HG02981 (cell line): Measurements from ENCODE around the gene PARN.

Experiments used
- ATAC-seq: cut with Tn5 transposase; IDR thresholded peaks from one replicate; pipeline ENCODE4 v1.9.1; 2021; ENCODE audit warnings: mild to moderate bottlenecking, moderate library complexity; ENCODE audit not compliant: unreplicated experiment

The PARN gene

GRCh38 chr16:14476183-14476582 lies 153.9 kb downstream of the PARN start:
- no peak for ATAC-seq

DNA sequence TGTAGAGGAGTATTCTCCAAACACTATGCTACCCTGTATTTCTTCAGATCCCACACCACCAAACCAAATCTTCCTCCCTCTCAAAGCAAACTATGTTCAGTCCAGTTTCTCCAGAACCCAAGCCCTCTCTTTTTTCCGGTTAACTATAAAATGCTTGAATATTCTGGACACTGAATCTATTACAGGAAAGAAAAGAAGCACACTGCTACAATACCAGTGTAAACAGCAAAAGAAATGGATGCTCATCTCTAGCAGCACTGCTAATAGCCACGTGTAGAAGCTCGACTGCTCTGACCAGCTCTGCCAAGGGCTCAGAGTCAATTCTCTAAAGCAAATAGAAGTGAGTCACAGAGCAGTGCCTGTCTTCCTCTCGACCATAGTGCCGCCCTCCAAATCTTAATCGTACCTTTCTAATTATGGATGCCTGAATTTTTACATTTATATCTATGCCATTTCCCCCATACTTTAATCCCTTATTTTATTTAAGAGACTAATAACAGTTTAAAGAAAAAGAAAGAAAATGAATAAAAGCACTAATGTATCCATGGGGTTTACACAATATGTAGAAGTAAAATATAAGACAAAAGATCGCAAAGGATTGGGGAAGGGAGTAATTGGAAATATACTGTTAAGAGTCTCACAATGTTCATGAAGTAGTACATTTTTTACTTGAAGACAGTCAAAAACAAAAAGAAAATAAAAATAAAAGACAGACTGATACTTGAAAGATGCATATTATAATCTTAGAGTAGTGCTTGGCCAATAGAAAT lies 154.5 kb downstream of the PARN start:
- no peak for ATAC-seq

DNA sequence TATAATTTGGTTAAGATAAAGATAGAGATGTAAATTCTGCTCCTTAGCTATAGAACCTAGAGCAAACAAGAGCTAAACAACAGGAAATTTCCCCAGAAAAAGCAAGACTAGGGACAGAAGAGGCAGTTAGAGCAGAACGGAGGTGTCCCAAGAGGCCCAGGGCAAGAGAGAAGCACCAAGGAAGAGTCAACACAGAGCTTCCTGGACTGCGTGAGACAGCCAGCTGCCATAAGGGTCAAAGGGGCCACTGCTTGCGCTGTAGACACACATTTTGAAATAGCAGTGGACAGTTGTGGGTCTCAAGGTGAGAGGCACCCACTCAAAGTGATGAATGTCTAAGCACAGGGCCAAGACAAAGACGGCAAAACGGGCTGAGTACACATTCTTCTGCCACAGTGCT lies 156.6 kb downstream of the PARN start:
- ATAC-seq, result no peak

DNA sequence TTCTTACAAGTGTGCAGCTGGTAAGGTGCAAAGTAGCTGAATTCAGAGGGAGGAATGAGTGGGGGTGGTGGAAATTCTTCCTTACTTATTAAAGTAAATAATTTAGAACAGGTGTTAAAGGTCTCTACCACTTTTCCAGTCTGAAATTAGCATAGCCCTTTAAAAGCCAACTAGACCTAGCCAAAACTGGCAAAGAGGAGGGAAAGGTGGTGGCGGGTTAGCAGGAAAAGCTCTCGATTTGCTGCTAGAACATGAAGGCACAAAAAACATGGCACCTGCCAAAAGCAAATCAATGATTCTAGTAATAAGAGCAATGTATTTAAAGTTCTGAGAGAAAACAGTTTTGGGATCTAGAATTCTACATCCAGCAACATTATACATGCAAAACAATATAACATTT lies 157.7 kb downstream of the PARN start:
- ATAC-seq, result no peak

DNA sequence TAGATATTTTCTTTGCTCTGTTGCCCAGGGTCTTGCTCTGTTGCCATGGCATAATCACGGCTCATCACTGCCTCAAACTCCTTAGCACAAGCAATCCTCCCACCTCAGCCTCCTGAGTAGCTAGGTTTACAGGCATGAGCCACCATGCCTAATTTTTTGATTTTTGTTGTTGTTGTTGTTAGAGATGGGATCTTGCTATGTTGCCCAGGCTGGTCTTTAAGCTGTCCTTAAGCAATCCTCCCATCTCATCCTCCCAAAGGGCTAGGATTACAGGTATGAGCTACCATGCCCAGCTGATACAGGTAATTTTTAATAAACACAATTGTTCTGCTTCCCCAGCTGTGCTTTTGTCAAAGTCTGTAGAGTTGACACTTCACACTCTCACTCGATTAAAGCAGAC lies 159.3 kb downstream of the PARN start:
- no peak for ATAC-seq

DNA sequence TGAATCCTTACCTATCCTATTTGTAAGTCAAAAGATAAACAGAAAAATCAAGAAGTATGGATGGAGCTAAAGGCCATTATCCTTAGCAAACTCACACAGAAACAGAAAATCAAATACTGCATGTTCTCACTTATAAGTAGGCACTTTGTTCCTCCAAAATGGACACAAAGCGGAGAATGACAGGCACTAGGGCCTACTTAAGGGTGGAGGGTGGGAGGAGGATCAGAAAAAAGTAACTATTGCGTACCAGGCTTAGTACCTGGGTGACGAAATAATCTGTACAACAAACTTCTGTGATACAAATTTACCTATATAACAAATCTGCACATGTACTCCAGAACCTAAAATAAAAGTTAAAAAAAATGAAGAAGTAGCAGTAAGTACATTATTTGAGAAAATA lies 164.3 kb downstream of the PARN start:
- no peak for ATAC-seq

DNA sequence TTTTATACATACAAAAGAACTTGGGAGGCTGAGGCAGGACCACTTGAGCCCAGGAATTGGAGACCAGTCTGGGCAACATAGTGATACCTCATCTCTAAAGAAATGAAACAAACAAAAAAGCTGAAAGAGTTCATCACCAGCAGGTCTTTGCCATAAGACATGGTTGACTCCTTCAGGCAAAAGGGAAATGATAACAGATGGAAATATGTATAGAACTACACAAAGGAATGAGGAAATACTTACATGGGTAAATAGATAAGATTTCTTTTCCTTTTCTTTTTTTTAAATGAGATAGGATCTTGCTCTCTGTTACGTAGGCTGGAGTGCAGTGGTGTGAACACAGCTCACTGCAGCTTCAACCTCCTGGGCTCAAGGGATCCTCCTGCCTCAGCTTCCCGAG lies 165.3 kb downstream of the PARN start:
- ATAC-seq, result no peak

DNA sequence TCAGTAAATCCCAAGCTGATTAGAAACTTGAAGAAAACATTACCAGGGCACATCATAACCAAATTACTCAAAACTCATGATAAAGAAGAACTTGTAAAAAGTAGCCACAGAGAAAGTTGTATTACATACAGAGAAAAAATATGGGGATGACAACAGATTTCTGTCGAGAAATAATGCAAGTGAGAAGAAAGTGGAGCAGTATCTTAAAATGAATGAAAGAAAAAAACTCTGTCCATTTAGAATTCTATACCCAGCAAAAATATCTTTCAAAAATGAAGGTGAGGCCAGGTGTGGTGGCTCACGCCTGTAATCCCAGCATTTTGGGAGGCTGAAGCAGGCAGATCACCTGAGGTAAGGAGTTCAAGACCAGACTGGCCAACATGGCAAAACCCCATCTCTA lies 165.9 kb downstream of the PARN start:
- no peak for ATAC-seq

- ATAC-seq, result no peak
These were observed 167.2 kb downstream of the PARN start for GRCh38 chr16:14462811-14463210.

DNA sequence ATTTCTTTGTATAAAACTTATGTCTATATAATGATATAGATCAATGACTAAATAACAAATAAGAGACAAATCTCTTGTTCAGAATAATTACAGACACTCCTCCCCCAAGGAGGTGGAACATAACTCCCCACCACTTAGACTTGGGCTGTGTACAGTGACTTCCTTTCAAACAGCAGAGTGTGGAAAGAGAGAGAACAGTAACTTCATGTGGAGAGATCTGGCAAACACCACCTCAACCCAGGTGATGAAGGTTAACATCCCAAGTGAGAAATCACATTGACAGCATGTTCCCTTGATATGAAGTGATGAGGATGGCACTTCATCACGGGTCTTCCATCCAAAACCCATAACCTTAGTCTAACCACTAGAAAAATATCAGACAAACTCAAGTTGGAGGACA lies 169.3 kb downstream of the PARN start:
- no peak for ATAC-seq

GRCh38 chr16:14458576-14458975 lies 171.5 kb downstream of the PARN start:
- no peak for ATAC-seq

GRCh38 chr16:14456793-14457481 lies 173.1 kb downstream of the PARN start:
- ATAC-seq, result no peak

- no peak for ATAC-seq
These were observed 174.5 kb downstream of the PARN start for GRCh38 chr16:14455573-14455972.

DNA sequence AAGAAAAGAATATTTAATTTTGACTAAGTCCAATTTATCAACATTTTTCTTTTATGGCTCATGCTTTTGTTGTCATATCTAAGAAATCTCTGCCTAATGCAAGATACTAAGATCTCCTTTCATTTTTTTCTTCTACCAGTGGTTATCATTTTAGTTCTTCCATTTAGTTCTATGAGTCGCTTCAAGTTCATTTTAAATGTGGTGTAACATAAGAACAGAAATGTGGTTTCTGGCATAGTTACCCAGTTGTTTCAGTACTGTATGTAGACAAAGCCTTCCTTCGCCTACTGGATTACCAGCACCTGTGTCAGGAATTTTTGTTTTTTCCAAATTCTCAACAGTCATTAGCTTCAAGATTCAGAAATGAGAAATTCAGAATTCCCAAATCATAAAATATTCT lies 175.7 kb downstream of the PARN start:
- no peak for ATAC-seq

DNA sequence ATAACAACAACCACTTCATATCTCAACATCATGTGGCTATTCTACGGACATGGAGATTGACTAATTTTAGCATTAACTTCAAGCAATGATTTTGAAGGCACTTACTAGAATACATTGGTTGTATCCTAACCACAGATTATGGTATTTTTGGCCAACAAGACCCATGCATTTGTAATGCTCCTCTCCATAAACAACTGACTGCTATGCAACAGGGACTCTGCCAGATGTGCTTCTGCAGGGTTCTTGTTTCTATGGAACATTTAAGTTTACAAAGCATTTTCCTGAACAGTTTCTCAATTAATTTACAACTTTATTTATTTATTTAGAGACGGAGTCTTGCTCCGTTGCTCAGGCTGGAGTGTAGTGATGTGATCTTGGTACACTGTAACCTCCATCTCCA lies 178.0 kb downstream of the PARN start:
- no peak for ATAC-seq

- ATAC-seq, result no peak
These were observed 179.2 kb downstream of the PARN start for GRCh38 chr16:14450846-14451245.

GRCh38 chr16:14449790-14450480 lies 180.1 kb downstream of the PARN start:
- ATAC-seq, result no peak

DNA sequence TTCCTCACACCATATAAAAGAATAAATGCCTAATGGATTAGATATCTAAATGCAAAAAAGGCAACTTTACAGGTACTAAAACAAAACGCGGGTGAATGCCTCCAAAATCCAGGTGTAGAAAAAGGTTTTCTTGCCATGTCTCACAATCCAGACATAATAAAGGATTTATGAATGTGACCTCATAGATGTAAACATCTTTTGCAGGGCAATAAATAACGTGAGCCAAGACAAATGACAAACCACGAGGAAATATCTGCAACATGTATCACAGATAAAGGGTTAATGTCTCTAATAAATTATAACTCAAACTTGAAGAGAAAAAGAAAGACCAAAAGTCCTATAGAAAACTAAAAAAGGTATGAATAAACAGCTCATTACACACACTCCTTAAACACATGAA lies 180.7 kb downstream of the PARN start:
- no peak for ATAC-seq

DNA sequence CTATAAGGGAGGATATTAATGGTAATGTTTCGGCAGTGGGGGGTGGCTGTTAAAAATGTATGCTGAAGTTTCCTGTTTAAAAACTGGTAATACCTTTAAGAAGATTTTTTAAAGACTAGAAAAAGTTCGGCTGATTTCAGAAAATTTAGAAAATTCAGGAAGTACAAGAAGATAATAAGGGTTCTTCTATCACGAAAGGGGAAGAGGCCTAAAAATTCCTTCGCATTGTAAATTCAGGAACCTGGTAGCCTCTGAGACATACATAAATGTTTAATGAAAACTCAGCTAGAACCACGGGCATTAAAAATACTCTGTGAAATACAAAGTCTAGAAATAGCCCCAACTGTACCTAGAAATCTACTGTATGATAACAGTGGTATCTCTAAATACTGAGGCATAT lies 181.2 kb downstream of the PARN start:
- no peak for ATAC-seq

GRCh38 chr16:14447783-14448182 lies 182.3 kb downstream of the PARN start:
- ATAC-seq, result no peak

GRCh38 chr16:14446796-14447195 lies 183.3 kb downstream of the PARN start:
- ATAC-seq, result no peak
